ENCODE data around the gene TCF7L2. TPM values are rescaled to one million over a fixed set of nuclear protein-coding genes. Genes with fewer than 3 reads are reported as not detected.

TCF7L2 gene
- total RNA-seq, 1 donor from 2014 or later, result 44.4 TPM

- Histone ChIP-seq H3K4me3 (no peak overlapping the region), H3K27me3 (no peaks in the 10 kb centered on the region), H3K4me1 (peaks cover 30% of the 10 kb centered on the region), H3K9me3 (no peaks in the 10 kb centered on the region), H3K27ac (peak overlapping the region; percentile 73), H3K36me3 (no peaks in the 10 kb centered on the region)
- intact Hi-C loops (cut with DNase I), result no loop called here
- no peak for DNase-seq (ENCODE audit: extremely low spot score in 2 of 2)
- TF ChIP-seq POLR2AphosphoS5 (IDR thresholded peaks at IDR 0.05; ENCODE audit: insufficient read depth in 1 of 2, low read depth in 1 of 2), result peak; percentile 48 to 61
- no peak for TF ChIP-seq POLR2A (IDR thresholded peaks at IDR 0.05)
Measured at GRCh38 chr10:113087165-113088029, 137.3 kb downstream of the TCF7L2 start.

GRCh38 chr10:113088194-113088593, 138.1 kb downstream of the TCF7L2 start:
- H3K4me3 ChIP-seq, result no peak overlapping the region
- no peak for DNase-seq (ENCODE audit: extremely low spot score in 2 of 2)
- intact Hi-C loops (cut with DNase I), result no loop called here
- H3K4me1 ChIP-seq, result peaks cover 38% of the 10 kb centered on the region
- no peaks in the 10 kb centered on the region for H3K36me3 ChIP-seq
- TF ChIP-seq POLR2AphosphoS5 (IDR thresholded peaks at IDR 0.05; ENCODE audit: insufficient read depth in 1 of 2, low read depth in 1 of 2), result no peak
- no peak for TF ChIP-seq POLR2A (IDR thresholded peaks at IDR 0.05)
- TF ChIP-seq CTCF (IDR thresholded peaks at IDR 0.05), result no peak
- H3K9me3 ChIP-seq, result no peaks in the 10 kb centered on the region
- peak overlapping the region; percentile 73 for H3K27ac ChIP-seq
- no peaks in the 10 kb centered on the region for H3K27me3 ChIP-seq

- no peak overlapping the region for H3K27ac ChIP-seq
- no peak for TF ChIP-seq POLR2A (IDR thresholded peaks at IDR 0.05)
- TF ChIP-seq CTCF (IDR thresholded peaks at IDR 0.05), result no peak
- TF ChIP-seq POLR2AphosphoS5 (IDR thresholded peaks at IDR 0.05; ENCODE audit: insufficient read depth in 1 of 2, low read depth in 1 of 2), result no peak
- DNase-seq (ENCODE audit: extremely low spot score in 2 of 2), result no peak
- H3K4me3 ChIP-seq, result no peak overlapping the region
- H3K36me3 ChIP-seq, result no peaks in the 10 kb centered on the region
- no peaks in the 10 kb centered on the region for H3K27me3 ChIP-seq
- intact Hi-C loops (cut with DNase I), result no loop called here
- no peaks in the 10 kb centered on the region for H3K9me3 ChIP-seq
- H3K4me1 ChIP-seq, result peaks cover 42% of the 10 kb centered on the region
Measured at GRCh38 chr10:113089551-113089950, 139.5 kb downstream of the TCF7L2 start.

GRCh38 chr10:113091920-113092319, 141.9 kb downstream of the TCF7L2 start:
- Histone ChIP-seq H3K9me3 (no peaks in the 10 kb centered on the region), H3K27ac (no peak overlapping the region), H3K4me1 (peaks cover 45% of the 10 kb centered on the region), H3K36me3 (no peaks in the 10 kb centered on the region), H3K4me3 (no peak overlapping the region), H3K27me3 (no peaks in the 10 kb centered on the region)
- intact Hi-C loops (cut with DNase I), result no loop called here
- no peak for DNase-seq (ENCODE audit: extremely low spot score in 2 of 2)
- TF ChIP-seq CTCF (IDR thresholded peaks at IDR 0.05) (no peak), POLR2A (IDR thresholded peaks at IDR 0.05) (no peak), POLR2AphosphoS5 (IDR thresholded peaks at IDR 0.05; ENCODE audit: insufficient read depth in 1 of 2, low read depth in 1 of 2) (no peak)

- H3K4me1 ChIP-seq, result peaks cover 38% of the 10 kb centered on the region
- no peak overlapping the region for H3K4me3 ChIP-seq
- no peaks in the 10 kb centered on the region for H3K27me3 ChIP-seq
- TF ChIP-seq POLR2AphosphoS5 (IDR thresholded peaks at IDR 0.05; ENCODE audit: insufficient read depth in 1 of 2, low read depth in 1 of 2) (peak in 1 of 2 donors; percentile 44), CTCF (IDR thresholded peaks at IDR 0.05) (no peak)
- H3K36me3 ChIP-seq, result no peaks in the 10 kb centered on the region
- no peaks in the 10 kb centered on the region for H3K9me3 ChIP-seq
- DNase-seq (ENCODE audit: extremely low spot score in 2 of 2), result no peak
- H3K27ac ChIP-seq, result no peak overlapping the region
- intact Hi-C loops (cut with DNase I), result no loop called here
Measured at GRCh38 chr10:113093188-113094113, 143.4 kb downstream of the TCF7L2 start.
